Measurements from ENCODE around the gene PIP5K1C.
"Not testable (repeated sequence)": the region's sequence is repeated elsewhere in the genome, so short reads cannot be mapped to it uniquely, and the experiment has no call there.

Gene PIP5K1C

GRCh38 chr19:3673506-3674439 lies 26.5 kb downstream of the PIP5K1C start:
- no peak for DNase-seq

- DNase-seq: no peak
Observed at GRCh38 chr19:3672993-3673392, 27.3 kb downstream of the PIP5K1C start.

- DNase-seq: no peak
Observed at GRCh38 chr19:3672575-3672948, 27.7 kb downstream of the PIP5K1C start.

GRCh38 chr19:3671680-3672574 lies 28.3 kb downstream of the PIP5K1C start:
- no peak for DNase-seq

- peak; percentile 88 for DNase-seq
Observed at GRCh38 chr19:3670796-3671679, 29.2 kb downstream of the PIP5K1C start.

- DNase-seq: peak; percentile 83
Observed at GRCh38 chr19:3669947-3670795, 30.1 kb downstream of the PIP5K1C start.

GRCh38 chr19:3669082-3669946 lies 31.0 kb downstream of the PIP5K1C start:
- no peak for DNase-seq

GRCh38 chr19:3668331-3669081 lies 31.8 kb downstream of the PIP5K1C start:
- DNase-seq: peak; percentile 58

- no peak for DNase-seq
Observed at GRCh38 chr19:3667766-3668165, 32.5 kb downstream of the PIP5K1C start.

GRCh38 chr19:3667037-3667638 lies 33.1 kb downstream of the PIP5K1C start:
- DNase-seq: no peak

- DNase-seq: not testable (repeated sequence)
Observed at GRCh38 chr19:3666545-3666856, 33.8 kb downstream of the PIP5K1C start.

GRCh38 chr19:3665681-3666544 lies 34.4 kb downstream of the PIP5K1C start:
- DNase-seq: peak; percentile 79

- no peak for DNase-seq
Observed at GRCh38 chr19:3664879-3665642, 35.2 kb downstream of the PIP5K1C start.

- DNase-seq: no peak
Observed at GRCh38 chr19:3663838-3664237, 36.4 kb downstream of the PIP5K1C start.

- no peak for DNase-seq
Observed at GRCh38 chr19:3661284-3662238, 38.7 kb downstream of the PIP5K1C start.

GRCh38 chr19:3660493-3661219 lies 39.6 kb downstream of the PIP5K1C start:
- DNase-seq: no peak

Measured in right hindlimb (tissue), 1 donor.